Superior temporal gyrus (tissue), 1 donor: ENCODE measurements around the gene PNLIPRP1.

Source experiments
- DNase-seq: peaks from one replicate; pipeline ENCODE4 v3.0.0-alpha.2; 2016; ENCODE audit errors: extremely low spot score

PNLIPRP1 gene

DNA sequence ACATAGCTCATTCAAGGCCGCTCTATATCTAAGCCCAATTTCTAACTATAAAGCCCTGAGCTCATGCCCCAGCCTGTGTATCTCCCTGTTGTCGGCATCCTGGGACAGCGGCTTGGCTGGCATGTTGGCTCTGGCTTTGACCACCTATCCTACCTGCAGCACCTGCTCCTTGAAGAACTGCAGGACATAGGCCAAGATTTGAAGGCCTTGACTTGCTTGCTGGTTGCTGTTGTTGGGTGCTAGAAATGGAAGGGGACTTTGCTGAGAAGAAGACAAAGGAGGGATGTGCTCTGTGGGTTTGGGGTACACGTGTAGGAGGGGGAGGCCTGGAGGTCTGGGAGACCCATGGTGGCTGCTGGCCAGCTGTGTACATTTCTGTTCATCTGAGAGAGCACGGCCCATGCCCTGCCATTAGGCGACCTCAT, 41.1 kb downstream of the PNLIPRP1 start:
- no peak for DNase-seq

- DNase-seq = no peak
Measured at GRCh38 chr10:116632596-116633215, 41.9 kb downstream of the PNLIPRP1 start.

DNA sequence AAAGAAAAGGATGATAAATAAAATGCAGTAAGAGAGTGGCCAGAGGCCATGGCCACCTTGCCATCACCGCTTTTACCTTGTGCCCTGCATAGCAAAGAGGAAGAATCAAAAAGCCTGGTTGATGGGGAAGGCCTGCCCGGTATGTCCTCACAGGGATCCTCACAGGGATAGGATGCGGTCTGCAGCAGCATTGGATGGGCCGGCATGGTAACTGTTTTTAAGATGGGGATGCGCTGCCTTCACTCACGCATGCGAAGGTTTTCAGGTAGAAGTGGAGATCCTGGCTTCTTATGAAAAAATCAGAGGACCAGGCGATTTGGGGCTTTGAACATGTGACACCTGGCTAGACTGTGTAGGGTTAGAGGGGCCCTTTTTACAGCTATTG, 42.4 kb downstream of the PNLIPRP1 start:
- DNase-seq = no peak

- DNase-seq = no peak
Measured at GRCh38 chr10:116634126-116634975, 43.6 kb downstream of the PNLIPRP1 start.

- no peak for DNase-seq
Measured at GRCh38 chr10:116636385-116636784, 45.6 kb downstream of the PNLIPRP1 start.

DNA sequence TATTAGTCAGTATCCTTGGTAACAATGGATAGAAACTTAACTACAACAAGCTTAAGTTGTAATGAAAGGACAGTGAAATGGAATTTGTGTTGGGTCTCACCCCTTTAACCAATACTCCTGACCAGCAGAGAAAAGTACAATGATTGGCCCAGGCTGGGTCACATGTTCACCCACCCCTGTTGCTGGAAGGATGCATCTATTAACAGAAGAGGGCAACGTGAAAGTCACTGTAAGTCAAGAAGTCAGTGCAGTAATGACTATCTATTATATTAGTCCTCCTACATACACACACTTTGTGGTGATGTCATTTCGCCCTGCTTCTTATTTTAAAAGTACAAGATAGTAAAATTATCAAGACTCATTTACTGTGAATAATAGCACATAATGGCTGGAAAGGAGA, 46.2 kb downstream of the PNLIPRP1 start:
- no peak for DNase-seq

GRCh38 chr10:116637830-116638229, 47.1 kb downstream of the PNLIPRP1 start:
- DNase-seq = no peak

DNA sequence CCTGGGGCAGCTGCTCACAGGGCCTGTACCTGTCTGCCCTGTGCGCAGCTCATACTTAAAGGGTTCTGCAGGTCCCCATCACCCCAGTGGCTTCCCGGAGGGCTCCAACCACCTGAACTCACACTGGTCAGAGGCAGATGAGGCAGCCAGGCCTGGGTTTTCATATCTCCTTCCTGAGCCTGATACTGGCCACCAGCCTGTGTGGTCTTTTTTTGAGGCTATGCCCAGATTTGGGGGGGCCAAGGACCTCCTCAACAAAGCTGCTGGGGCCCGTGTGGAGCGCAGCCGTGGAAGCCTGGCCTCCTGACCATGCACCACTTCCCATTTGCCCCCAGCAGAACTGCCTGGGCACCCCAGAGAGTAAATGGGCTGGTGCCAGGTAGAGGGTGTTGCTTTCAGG, 55.7 kb downstream of the PNLIPRP1 start:
- no peak for DNase-seq

- DNase-seq = no peak
Measured at GRCh38 chr10:116648903-116649302, 58.1 kb downstream of the PNLIPRP1 start.

GRCh38 chr10:116653885-116654284, 63.1 kb downstream of the PNLIPRP1 start:
- no peak for DNase-seq

- DNase-seq = no peak
Measured at GRCh38 chr10:116654816-116655215, 64.1 kb downstream of the PNLIPRP1 start.

- no peak for DNase-seq
Measured at GRCh38 chr10:116655568-116655967, 64.8 kb downstream of the PNLIPRP1 start.

DNA sequence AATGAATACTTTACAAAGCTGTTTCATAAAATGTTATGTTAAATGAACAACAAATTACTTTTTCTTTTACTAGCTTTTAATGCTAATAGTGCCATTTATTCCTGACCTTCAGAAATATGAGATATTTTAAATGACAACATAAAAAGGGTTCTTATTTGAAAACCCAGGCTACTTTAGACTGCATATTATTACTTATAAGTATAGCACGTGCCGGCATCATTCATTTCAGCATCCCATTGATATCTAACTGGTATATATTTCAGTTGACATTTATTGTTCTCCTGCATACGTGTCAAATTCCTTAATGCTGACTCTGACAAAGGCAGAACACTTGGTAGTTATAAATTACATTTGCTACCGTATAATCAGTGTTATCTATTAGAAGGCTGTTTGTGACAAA, 65.3 kb downstream of the PNLIPRP1 start:
- DNase-seq = no peak

GRCh38 chr10:116657863-116658551, 67.2 kb downstream of the PNLIPRP1 start:
- DNase-seq = no peak
